Activated CD4-positive, alpha-beta T cell treated with anti-CD3 and anti-CD28 coated beads, Interleukin-2, amount 50 U/mL, for 1 hour (primary cell): ENCODE data around the gene HDAC4.
A peak's percentile ranks its signal among the peaks of the same experiment; 100 is the strongest.

Experiments used
- DNase-seq: peaks from one replicate; pipeline ENCODE4 v3.0.0-alpha.2; 2020

Gene HDAC4

DNA sequence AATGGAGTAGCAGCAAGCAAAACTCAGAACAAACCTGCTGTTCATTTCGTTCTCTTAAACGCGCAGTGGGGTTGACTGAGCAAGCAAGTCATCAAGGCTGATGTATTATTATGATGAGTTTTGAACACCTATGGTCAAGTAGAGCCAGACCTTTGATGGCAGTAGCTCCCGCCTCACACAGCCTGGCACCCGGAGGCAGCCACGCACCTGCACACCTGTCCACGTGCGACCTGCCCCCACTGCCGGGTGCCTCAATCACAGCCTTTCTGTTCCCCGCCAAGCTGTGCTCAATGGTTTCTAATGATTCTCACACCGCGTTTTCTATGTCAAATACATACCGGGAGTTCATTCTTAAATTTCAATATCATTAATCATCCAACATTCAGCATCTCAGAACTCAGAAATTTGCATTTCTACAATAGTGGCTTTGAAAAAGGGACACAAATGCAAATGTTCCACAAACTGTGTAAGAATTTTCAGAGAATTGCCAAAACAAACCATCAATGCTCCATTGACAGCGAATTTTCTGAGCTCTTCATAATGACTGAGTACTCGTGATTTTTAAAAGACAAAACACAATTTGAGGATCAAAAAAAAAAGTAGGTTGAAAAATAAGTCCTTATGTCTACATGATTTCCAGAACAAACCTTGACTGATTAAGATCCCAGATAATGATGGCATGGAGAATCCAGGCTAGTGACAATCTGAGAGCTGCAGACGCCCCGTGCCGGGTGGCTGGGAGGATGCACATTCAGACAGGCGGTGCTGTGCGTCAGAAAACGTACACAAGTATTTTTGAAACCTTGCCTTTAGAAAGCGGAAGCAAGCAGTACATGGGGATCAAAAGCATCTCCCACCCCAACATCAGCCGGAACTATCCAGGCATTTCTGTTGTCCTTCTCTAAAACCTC lies 56.6 kb downstream of the HDAC4 start:
- no peak for DNase-seq

GRCh38 chr2:239343460-239343859 lies 57.4 kb downstream of the HDAC4 start:
- no peak for DNase-seq

DNA sequence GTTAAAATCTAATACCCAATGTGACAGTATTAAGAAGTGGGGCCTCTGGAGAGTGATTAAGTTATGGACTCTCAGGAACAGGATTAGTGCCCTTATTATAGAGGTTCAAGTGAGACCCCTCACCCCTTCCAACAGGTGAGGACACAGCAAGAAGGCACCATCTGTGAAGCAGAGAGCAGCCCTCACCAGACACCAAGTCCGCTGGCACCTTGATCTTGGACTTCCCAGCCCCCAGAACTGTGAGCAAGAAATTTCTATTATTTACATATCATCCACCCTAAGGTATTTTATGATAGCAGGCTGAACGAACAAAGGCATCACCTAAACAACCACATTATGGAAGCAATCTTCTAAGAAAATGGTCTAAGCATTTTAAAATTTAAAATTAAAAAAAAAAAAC lies 59.0 kb downstream of the HDAC4 start:
- DNase-seq = no peak

DNA sequence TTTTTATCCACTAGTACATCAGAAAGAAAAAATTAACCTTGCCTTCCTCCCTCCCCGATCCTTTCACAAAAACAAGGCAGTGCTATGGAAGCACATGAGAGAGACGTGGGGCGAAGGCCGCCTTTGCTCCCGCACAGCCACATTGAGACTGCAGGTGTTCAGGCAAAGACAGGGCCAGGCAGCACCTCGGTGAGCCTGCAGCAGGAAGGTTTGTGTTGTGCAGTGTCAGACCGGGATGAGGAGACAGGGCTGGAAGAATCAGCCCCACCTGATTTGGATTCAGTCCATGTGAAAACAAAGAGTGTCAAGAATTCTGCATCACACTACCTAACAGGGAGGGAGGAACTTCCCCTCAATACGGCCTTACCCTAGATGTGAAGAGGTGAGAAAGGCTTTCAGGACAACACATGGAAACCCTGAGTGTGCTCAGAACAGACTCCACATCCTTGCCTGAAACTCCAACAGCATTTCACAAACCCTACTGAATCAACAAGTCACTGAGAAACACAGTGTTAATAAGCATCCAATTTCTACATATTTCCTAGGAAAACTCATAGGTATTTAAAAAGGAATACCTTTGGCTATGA lies 59.6 kb downstream of the HDAC4 start:
- no peak for DNase-seq

- DNase-seq = no peak
Observed at GRCh38 chr2:239339726-239340601, 60.9 kb downstream of the HDAC4 start.

DNA sequence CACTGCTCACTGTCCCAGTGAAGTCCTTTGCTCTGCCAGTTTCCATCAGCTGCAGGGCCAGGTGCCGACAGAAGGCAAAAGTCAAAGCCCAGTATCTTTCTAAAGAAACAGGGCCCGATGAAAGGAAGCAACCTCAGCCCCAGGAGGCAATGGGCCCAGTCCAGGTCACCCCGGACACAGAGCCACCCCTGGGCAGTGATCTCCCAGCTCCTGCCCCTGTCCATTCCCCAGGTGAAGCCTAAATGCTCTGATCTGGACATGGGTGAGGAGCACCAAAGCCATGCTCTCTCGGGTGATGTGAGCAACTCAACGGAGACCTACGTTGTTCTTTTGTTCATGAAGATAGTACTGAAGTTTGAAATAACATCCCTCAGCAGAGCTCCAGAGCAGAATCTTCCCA lies 61.6 kb downstream of the HDAC4 start:
- DNase-seq = no peak

DNA sequence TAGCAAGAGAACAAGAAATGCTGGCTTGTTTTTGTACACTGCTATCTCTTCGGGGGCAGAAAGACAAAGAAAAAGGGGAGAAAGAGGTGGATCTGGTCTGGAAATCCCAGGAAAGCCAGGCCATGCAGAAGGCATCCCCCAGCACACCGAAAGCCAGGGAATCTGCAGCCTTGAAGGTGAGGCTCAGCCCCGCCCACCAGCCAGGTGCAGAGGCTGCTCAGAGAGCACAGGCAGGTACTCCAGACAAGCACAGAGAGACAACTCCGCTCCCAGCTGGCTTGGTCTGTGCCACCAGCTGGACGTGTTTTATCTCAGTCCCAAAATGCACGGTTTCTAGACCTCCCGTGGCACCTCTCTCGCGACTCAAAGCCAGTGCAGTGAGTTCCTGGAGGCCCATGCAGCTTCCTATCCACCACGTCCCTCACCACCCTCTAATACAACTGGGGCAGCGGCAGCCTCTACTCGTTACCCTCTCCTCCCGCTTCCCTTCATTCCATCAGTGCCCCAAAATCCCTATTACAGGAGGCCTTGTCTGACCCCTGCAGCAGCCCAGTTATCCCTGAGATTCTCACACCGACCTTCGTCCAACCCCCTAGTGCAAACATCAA lies 62.8 kb downstream of the HDAC4 start:
- DNase-seq = no peak

DNA sequence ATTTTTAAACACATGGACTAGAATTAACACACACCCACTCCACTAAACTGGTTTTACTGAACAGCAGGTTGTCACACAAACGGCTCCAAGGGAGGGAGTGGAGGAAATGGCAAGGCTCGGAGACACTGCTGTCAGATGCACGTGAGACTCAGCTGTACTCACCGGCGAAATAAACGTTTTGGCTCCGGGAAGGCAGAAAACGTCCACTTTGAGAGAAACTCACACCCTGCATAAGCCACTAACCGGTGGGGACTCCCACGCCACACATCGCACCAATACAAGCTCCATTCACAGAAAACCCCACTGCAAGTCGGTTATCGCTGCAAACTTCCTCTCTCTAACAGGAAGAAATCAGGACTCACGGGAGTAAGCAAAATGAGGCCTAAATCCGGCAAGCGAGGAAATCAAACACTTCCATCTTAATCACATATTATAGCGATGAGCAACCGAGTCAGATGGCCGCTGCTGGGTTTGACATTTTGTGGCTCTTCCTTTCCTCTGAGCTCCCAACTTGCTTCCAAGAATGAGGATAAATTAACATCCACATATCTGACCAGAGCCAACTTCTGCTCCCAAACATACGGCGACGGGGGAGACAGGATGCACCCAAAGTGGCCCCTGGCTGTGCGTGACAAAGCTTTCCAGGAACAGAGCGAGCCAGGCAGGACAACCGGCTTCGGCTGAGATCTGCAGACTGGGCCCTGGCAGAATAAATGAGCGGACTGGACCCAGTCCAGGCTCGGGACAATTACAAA lies 63.5 kb downstream of the HDAC4 start:
- no peak for DNase-seq

- DNase-seq = no peak
Observed at GRCh38 chr2:239331560-239331959, 69.3 kb downstream of the HDAC4 start.

GRCh38 chr2:239330836-239331235 lies 70.0 kb downstream of the HDAC4 start:
- no peak for DNase-seq

DNA sequence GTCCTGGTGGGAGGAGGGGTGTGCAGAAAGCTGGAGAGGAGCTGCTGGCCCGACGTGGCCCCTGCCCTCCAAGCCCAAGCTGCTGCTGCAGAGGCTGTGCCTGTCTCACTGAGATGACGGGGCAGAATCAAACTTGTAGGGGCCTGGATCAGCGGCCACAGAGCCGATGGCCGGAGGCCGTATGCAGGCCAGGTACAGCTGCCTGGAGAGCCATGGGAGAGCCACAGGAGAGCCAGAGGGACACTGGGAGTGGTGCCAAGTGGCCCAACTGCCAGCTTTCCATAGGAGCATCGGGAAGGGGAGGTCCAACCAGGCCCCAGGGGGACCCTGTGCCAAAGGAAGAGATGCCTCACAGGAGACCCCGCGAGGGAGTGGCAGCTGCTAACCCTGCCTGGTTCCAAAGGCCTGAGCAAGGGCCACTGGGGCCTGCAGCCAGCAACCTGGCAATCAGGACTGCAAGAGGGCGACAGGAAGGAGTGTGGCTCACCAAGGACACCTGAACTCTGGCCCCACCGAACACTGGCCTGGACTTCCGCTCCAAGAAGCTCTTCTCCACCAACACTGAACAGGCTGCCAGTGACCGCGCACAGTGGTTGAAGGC lies 70.7 kb downstream of the HDAC4 start:
- DNase-seq = no peak

GRCh38 chr2:239329284-239329971 lies 71.4 kb downstream of the HDAC4 start:
- no peak for DNase-seq

DNA sequence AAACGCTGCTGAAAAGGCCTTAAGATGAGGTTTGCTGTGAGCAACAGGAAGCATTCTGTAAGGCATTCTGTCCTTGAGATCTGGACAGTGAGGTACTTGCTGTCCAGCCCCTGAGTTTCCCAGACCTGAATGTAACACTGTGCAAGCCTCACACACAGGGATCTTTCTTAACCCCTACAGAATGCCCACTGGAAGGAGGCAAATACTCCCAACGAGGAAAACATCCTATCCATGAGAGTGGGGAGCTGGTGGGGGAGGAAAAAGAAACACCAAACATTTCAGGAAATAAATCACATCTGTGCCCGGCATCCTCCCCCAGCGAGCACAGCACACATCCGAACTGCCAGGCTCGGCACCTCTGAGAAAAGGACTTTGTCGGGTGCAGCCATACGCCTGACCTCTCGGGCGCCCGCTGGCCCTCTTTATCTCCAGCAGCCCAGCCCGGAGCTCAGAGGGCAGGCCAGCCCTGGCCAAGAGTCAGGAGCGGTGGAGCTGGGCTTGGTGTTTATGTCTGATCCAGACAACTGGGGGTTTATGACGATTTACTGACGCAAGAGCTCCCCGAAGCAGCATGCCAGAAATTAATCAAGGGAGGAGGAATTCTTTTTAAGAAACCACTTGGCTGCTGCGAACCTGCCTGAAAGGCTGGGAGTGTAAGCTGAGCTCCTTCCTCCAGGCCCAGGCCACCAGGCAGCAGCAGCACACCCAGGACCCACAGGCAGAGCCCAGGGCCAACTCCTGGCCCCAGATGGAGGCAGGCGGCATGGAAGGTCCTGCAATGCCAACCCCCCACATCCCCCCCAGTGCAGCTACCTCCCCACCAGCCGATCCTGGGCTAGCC lies 72.2 kb downstream of the HDAC4 start:
- DNase-seq = no peak

DNA sequence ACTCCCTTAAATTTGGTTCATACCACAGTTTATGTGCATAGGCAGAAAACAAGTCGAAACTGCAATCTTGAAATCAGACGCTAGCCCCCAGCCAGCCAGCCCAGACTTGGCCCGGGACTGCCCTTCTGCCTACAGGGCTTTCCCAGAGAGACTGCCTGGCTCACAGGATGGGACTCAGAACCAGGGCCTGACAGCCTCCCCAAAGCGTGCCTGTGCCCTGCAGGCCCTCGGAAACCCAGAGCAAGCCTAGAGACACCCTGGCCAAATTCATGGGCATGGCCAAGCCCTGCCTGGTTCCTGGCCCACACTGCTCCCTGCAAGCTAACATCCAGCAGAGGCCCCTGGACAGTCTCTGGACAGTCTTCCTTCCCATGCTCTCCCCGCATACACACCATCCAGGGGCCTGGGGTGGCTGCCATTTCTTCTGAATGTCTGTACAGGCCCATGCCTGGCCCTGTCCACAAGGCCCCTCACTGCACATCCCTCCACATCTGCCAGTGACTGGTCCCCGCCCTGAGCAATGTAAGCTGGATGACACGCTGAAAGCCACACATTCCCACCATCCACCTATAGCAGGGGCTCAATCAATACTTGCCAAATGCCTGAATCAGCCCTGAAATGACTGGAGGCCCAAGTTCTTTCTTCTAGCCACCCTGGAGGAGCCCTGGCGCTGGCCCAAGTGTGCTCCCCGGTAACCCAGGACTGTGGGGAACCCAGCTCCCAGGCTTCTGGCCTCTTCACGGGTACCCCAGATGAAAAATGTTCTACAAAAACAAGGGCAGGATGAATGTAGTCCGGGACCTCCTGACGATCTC lies 73.1 kb downstream of the HDAC4 start:
- DNase-seq = no peak

DNA sequence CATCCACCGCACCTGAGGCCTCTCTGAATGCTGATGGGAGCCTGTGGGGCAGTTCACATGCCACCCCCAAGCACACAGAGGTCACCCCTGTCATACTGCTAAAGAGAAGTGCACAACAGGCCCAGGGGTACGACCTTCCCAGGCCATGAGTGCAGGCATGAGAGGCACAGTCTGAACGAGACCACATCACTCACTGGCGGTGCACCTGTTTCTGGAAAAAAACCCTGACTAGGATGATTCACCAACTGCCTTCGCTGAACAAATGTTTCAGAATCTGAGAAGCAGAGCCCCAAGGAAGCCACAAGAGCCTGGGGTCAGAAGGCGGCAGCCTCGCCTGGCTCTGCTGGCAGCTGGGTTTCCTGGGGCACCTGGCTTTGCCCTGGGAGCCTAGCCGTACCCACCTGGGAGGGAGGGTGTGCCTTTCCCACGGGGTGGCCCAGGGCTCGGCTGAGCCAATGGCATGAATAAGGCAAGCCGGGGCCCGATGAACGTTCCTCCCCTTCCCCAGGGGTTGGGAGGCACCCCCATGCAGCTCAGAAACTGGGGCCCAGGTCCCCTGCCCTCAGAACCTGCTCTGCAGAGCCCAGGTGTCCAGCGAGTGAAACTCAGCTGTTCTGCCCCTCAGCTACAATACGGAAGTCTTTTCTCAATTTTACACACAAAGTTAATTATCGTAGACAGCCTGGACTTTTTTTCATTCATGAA lies 73.8 kb downstream of the HDAC4 start:
- peak; percentile 72 for DNase-seq

- no peak for DNase-seq
Observed at GRCh38 chr2:239324456-239324855, 76.4 kb downstream of the HDAC4 start.

GRCh38 chr2:239323447-239323846 lies 77.4 kb downstream of the HDAC4 start:
- no peak for DNase-seq

DNA sequence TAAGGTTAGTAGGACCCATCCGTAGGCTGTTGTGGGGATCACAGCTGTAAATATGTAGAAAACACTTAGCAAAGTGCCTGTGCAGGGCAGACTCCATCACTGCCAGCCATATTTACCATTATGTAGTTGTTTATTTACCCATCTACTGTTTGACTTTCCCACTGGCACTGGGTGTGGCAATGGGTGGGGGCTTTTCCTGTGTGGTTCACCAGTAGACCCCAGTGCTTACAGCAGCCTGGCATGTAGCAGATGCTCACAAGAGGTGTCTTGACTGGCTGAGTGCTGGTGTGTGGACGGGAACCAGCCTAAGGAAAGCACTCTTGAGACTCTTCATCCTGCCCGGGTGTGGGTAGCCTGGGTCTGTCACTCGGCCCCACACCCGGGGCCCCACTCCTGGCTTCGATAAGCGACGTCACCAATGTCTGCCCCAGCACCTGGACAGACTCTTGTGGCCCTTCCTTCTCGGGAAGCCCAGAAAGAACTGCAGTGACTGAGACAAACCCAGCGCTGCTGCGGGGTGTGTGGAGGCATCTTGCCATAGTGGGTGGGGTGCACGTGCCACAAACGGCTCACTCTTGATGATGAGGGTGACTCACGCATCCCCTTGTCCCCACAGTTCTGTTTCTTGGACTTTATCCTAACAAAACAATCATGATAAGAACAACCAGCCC lies 78.3 kb downstream of the HDAC4 start:
- peak; percentile 43 for DNase-seq
